ELR (cell line): ENCODE measurements around the gene C15orf62.

Experiments
- DNase-seq: peaks from one replicate; pipeline ENCODE4 v3.0.0-alpha.2; 2015; ENCODE audit warnings: low read depth

The C15orf62 gene

DNA sequence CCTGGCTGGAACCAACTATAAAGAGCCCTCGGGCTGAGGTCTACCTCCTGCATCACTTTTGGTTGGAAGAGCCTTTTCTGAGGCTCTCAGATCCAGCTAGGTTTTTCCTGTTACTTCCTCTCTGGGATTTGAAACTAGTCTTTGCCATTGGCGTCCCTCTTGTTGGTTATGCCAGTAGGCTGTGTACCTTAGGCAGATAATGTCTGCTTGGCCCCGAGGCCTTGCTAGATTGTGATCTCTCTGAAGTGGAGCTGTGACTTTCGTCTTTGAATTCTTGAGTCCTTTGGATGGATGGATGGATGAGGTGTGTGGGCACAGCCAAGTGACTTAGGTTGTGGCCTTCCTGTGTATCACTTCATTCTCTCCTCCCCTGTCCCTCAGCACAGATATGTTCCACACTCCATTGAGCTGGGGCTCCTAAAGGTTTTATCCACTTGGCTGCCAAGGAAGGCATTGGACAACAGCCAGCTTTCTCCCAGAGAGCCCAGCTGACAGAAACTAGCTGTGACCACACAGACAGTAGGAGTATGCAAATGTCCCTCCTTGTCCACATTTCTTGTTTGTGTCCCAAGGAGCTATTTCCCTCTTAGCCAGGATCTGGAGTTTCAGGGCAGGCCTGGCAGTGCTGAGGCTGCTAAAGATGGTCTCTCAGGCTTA is 45.4 kb downstream of the C15orf62 start:
- DNase-seq = no peak

DNA sequence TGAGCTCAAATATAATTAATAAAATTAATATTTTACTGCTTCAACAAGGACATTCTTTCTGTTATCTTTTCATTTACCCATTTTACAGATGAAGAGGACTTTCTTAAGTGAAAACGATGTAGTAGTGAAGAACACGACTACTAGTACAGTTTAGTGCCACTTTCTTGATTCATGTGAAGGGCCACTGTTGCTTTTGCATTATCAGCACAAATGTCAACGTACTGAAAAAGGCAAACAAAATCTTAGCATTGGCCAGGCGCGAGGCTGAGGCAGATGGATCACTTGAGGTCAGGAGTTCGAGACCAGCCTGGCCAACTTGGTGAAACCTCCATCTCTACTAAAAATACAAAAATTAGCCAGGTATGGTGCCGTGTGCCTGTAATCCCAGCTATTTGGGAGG is 49.3 kb downstream of the C15orf62 start:
- no peak for DNase-seq

DNA sequence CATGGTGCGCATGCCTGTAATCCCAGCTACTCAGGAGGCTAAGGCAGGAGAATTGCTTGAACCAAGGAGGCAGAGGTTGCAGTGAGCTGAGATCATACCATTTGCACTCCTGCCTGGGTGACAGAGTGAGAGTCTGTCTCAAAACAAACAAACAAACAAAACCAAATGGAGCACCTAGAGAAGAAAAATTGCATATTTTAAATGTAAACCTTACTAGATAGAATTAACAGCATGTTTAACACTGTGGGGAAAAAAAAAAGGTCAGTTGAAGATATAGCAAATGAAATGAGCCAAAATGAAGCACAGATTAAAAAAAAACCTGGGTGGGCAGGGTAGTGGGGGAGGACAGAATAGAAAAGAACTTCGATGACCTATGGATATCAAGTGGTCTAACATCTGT is 51.4 kb downstream of the C15orf62 start:
- no peak for DNase-seq
